Activated naive CD4-positive, alpha-beta T cell treated with anti-CD3 and anti-CD28 coated beads for 36 hours (primary cell): Measurements from ENCODE around the gene PLXNA4. TPM values are rescaled to one million over a fixed set of nuclear protein-coding genes. Genes with fewer than 3 reads are reported as not detected.
A peak's percentile ranks its signal among the peaks of the same experiment; 100 is the strongest.

Experiments used
- CTCF ChIA-PET: fragments of 350-600 bp; sonication (Branson Sonifier 250); formaldehyde crosslinking; loops from one replicate; lab custom pipeline; 2021; ENCODE audit warnings: antibody characterized with exemption; lab: Charles Lee
- DNase-seq: peaks from one replicate; pipeline ENCODE4 v3.0.0-alpha.2; 2020
- H3K27ac Mint-ChIP-seq: one replicate; pipeline ENCODE4 v1.8.0; 2021; ENCODE audit warnings: mild to moderate bottlenecking, mixed read lengths
- H3K27me3 Mint-ChIP-seq: one replicate; pipeline ENCODE4 v1.8.0; 2021; ENCODE audit warnings: low read depth, mixed read lengths
- H3K36me3 Mint-ChIP-seq: one replicate; pipeline ENCODE4 v1.8.0; 2021; ENCODE audit warnings: low read depth, mixed read lengths
- H3K4me1 Mint-ChIP-seq: one replicate; pipeline ENCODE4 v1.8.0; 2021; ENCODE audit warnings: low read depth, mixed read lengths
- H3K4me3 Mint-ChIP-seq: one replicate; pipeline ENCODE4 v1.8.0; 2021; ENCODE audit warnings: mild to moderate bottlenecking, moderate library complexity, mixed read lengths
- H3K9me3 Mint-ChIP-seq: one replicate; pipeline ENCODE4 v1.8.0; 2021; ENCODE audit warnings: mixed read lengths
- intact Hi-C: fragments of 100-400 bp; cut with micrococcal nuclease; formaldehyde crosslinking; loops from one replicate; pipeline ENCODE4 v1.15.1; 2023
- total RNA-seq, 2 experiments: library from RNA; stranded (reverse); gene quantifications; one replicate each; pipeline ENCODE4 v1.2.3, GENCODE V29; 2021

Gene PLXNA4
- total RNA-seq, 2 experiments from 2014 or later: 0.02 to 0.05 TPM

DNA sequence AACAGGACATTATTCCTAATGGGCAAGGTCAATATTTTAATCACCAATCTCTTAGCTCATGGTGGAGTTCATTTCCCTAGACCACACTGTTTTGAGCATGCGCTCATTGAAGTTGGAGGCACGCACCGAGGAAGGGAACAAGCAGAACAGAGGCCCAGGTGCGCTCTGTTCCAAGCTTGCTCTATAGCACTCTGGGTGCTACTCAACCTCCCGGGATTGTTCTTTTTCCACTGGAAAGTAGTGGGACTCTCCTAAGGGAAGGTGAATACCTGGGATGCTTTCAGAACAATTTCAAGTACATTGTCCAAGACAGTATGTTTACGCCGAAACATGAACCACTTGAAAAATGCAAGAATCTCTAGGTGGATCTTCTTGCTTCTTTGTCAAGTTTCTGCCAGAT, 16.2 kb downstream of the PLXNA4 start:
- H3K27ac Mint-ChIP-seq: no peak overlapping the region

GRCh38 chr7:132558815-132559214, 17.5 kb downstream of the PLXNA4 start:
- CTCF ChIA-PET: interaction anchor here (1.6 kb wide), 1 partner anchor 22 kb away, joined by 5 read pairs; no protein-coding TSS in a partner anchor
- intact Hi-C loops: no loop called here
- Mint-ChIP-seq H3K9me3 (peaks cover 5% of the 10 kb centered on the region), H3K36me3 (no peaks in the 10 kb centered on the region), H3K4me3 (no peak overlapping the region), H3K4me1 (peaks cover 3% of the 10 kb centered on the region), H3K27ac (no peak overlapping the region), H3K27me3 (no peaks in the 10 kb centered on the region)
- no peak for DNase-seq

More for the DNA sequence above, 16.2 kb downstream of the PLXNA4 start:
- no peak overlapping the region for H3K4me3 Mint-ChIP-seq
- CTCF ChIA-PET: interaction anchor here (0.6 to 1.6 kb wide), 3 partner anchors 20 to 307 kb away, joined by 3 to 5 read pairs (median 4); no protein-coding TSS in a partner anchor
- H3K9me3 Mint-ChIP-seq: no peaks in the 10 kb centered on the region
- H3K27me3 Mint-ChIP-seq: peaks cover 9% of the 10 kb centered on the region
- DNase-seq: no peak
- peaks cover 3% of the 10 kb centered on the region for H3K4me1 Mint-ChIP-seq
- intact Hi-C loops: no loop called here
- no peaks in the 10 kb centered on the region for H3K36me3 Mint-ChIP-seq

DNA sequence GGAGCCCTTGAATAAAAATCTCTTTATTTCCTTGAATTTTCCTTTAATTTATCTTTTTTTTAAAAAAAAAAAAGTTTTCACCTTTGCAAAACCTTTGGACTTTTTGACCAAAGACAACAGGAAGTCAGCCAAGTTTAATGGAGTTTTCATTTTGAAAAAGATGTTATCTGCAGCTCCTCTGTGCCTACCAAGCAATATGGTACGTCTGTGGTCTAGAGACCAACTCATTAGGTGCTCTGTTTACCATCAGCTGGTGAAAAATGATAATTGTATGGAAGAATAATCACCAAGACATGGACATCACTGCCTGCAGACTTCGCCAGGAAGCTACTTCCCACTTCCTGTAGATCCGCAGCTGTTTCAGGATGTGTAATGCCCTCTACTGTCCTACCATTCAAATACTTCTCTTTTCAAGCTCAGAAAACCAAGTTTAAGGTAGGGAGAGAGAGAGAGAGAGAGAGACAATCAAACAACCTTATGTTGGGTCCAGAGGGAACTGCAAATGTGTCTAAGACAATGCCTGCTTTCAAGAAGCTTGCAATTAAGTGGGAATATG, 18.7 kb downstream of the PLXNA4 start:
- Mint-ChIP-seq H3K4me1 (peaks cover 3% of the 10 kb centered on the region), H3K27me3 (no peaks in the 10 kb centered on the region), H3K36me3 (no peaks in the 10 kb centered on the region), H3K4me3 (no peak overlapping the region), H3K27ac (no peak overlapping the region), H3K9me3 (peaks cover 10% of the 10 kb centered on the region)
- DNase-seq: no peak
- CTCF ChIA-PET: interaction anchor here (0.7 to 1.6 kb wide), 4 partner anchors 14 to 208 kb away, joined by 3 to 6 read pairs (median 4); no protein-coding TSS in a partner anchor
- intact Hi-C loops: no loop called here

- H3K36me3 Mint-ChIP-seq: peaks cover 9% of the 10 kb centered on the region
- CTCF ChIA-PET: interaction anchor here (0.7 kb wide), 1 partner anchor 26 kb away, joined by 3 read pairs; no protein-coding TSS in a partner anchor
- no peak overlapping the region for H3K27ac Mint-ChIP-seq
- intact Hi-C loops: no loop called here
- H3K4me1 Mint-ChIP-seq: peaks cover 3% of the 10 kb centered on the region
- no peak for DNase-seq
- no peak overlapping the region for H3K4me3 Mint-ChIP-seq
- peaks cover 31% of the 10 kb centered on the region for H3K9me3 Mint-ChIP-seq
- H3K27me3 Mint-ChIP-seq: peaks cover 8% of the 10 kb centered on the region
Measured at GRCh38 chr7:132554446-132554845, 21.8 kb downstream of the PLXNA4 start.

GRCh38 chr7:132553031-132553430, 23.2 kb downstream of the PLXNA4 start:
- Mint-ChIP-seq H3K4me1 (peaks cover 3% of the 10 kb centered on the region), H3K36me3 (peaks cover 9% of the 10 kb centered on the region), H3K9me3 (peaks cover 31% of the 10 kb centered on the region), H3K27ac (no peak overlapping the region), H3K27me3 (peaks cover 8% of the 10 kb centered on the region), H3K4me3 (no peak overlapping the region)
- CTCF ChIA-PET: no interaction called here
- intact Hi-C loops: no loop called here
- DNase-seq: no peak

DNA sequence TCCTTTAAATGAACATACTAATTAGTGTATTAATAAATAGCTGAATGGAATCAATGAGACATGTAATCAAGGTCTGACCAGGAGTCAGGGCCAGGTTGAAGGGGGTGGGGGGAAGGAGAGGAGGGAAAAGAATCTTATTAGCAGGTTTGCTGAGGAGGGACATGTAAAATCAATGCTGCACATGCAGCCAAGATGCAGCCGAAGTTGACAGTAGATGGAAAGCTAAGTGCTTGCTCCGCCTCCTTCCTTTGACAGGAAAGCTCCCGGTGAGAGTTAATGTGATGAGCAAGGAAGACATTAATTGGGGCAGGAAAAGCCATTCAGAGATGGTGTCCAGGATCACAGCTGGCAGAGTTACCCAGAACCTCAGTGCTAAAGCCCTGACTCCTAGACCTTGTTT, 24.4 kb downstream of the PLXNA4 start:
- CTCF ChIA-PET: interaction anchor here (1.6 kb wide), 1 partner anchor 29 kb away, joined by 4 read pairs; no protein-coding TSS in a partner anchor

DNA sequence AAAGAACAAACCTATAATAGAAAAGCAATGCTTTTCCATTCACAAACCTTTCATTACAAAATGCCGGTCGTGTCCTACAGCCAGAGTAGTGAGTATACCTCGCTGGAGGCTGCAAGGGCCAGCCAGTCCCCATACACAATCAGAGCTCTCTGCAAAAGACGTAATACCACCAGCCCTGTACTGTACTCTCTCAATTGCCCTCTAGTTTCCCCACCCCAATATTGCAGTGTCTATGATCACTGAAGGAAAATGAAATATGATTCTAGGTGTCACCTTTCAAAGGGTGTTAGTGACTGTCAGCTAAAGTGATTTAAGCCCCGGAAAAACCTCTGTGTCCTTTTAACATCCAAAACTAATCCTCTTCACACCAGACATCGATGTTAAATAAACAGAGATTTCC, 24.8 kb downstream of the PLXNA4 start:
- Mint-ChIP-seq H3K27ac (no peak overlapping the region), H3K36me3 (peaks cover 9% of the 10 kb centered on the region), H3K9me3 (peaks cover 31% of the 10 kb centered on the region), H3K27me3 (peaks cover 8% of the 10 kb centered on the region), H3K4me3 (no peak overlapping the region), H3K4me1 (no peaks in the 10 kb centered on the region)
- CTCF ChIA-PET: interaction anchor here (0.6 to 1.6 kb wide), 2 partner anchors 14 to 29 kb away, joined by 3 to 4 read pairs; no protein-coding TSS in a partner anchor
- DNase-seq: no peak
- intact Hi-C loops: no loop called here

More for the DNA sequence above, 24.4 kb downstream of the PLXNA4 start:
- peaks cover 9% of the 10 kb centered on the region for H3K36me3 Mint-ChIP-seq
- peaks cover 31% of the 10 kb centered on the region for H3K9me3 Mint-ChIP-seq
- H3K27me3 Mint-ChIP-seq: peaks cover 8% of the 10 kb centered on the region
- no peaks in the 10 kb centered on the region for H3K4me1 Mint-ChIP-seq
- intact Hi-C loops: no loop called here
- no peak overlapping the region for H3K4me3 Mint-ChIP-seq
- no peak for DNase-seq
- no peak overlapping the region for H3K27ac Mint-ChIP-seq

- H3K9me3 Mint-ChIP-seq: peaks cover 26% of the 10 kb centered on the region
- CTCF ChIA-PET: no interaction called here
- H3K27ac Mint-ChIP-seq: no peak overlapping the region
- no peaks in the 10 kb centered on the region for H3K4me1 Mint-ChIP-seq
- H3K4me3 Mint-ChIP-seq: no peak overlapping the region
- intact Hi-C loops: no loop called here
- peaks cover 8% of the 10 kb centered on the region for H3K27me3 Mint-ChIP-seq
- peak; percentile 54 for DNase-seq
- peaks cover 9% of the 10 kb centered on the region for H3K36me3 Mint-ChIP-seq
Measured at GRCh38 chr7:132548489-132549078, 27.7 kb downstream of the PLXNA4 start.

DNA sequence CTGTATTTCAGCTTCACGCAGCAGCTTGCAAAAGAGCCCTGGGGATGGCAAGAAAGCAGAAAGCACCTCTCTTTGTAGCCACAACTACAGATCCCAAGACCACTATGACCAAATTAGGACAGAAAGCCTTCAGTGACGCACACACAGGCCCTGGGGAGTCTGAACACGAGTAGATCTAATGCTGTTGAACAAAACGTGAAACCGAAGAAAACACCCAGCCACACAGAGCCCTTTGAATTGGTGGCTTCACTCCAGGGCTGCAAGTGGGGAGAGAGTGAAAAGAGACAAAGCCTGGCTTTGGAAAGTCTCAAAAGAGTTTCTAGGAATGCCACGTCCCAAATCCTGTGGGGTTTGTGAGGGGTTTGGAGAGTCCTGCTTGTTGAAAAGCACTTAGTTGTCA, 28.4 kb downstream of the PLXNA4 start:
- no peak overlapping the region for H3K27ac Mint-ChIP-seq
- H3K4me1 Mint-ChIP-seq: no peaks in the 10 kb centered on the region
- CTCF ChIA-PET: no interaction called here
- intact Hi-C loops: no loop called here
- peaks cover 22% of the 10 kb centered on the region for H3K9me3 Mint-ChIP-seq
- DNase-seq: no peak
- H3K27me3 Mint-ChIP-seq: peaks cover 8% of the 10 kb centered on the region
- no peak overlapping the region for H3K4me3 Mint-ChIP-seq
- H3K36me3 Mint-ChIP-seq: peaks cover 9% of the 10 kb centered on the region

DNA sequence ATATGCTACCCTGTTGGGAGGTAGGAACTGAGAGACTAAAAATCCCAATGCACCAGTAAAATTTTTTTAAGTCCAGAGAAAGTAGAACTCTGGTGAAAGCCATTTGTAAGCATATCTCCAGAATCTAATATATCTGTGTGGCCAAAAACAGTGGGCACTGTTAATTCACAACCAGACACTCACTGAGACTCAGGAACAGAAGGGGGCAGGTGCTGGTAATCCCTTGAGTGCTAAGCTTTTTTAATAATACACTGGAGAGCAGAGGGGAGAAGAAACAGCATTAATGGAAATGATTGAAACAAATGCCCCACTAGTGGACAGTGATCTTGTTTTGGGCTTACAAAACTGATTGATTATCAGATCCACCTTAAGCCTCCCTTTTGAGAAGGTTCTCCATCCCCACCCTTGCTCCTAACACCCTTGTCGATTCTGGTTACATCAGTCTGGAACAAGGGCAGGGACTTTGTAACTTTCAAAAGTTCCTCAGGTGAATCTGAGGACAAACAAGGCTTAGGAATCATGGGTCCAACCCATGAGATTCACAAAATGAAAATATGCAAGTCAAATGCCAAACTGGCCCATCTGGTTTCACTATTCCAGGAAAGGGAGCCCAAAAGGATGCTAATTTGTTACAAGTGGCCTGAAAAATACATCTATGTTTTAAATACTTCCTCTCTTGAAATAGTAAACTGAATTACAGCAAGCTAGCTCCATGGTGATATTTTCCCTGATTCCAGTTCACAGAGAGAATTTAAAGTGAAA, 29.7 kb downstream of the PLXNA4 start:
- Mint-ChIP-seq H3K27me3 (peaks cover 7% of the 10 kb centered on the region), H3K4me1 (no peaks in the 10 kb centered on the region), H3K27ac (no peak overlapping the region), H3K36me3 (peaks cover 9% of the 10 kb centered on the region), H3K4me3 (no peak overlapping the region), H3K9me3 (peaks cover 16% of the 10 kb centered on the region)
- no peak for DNase-seq
- intact Hi-C loops: no loop called here
- CTCF ChIA-PET: no interaction called here

DNA sequence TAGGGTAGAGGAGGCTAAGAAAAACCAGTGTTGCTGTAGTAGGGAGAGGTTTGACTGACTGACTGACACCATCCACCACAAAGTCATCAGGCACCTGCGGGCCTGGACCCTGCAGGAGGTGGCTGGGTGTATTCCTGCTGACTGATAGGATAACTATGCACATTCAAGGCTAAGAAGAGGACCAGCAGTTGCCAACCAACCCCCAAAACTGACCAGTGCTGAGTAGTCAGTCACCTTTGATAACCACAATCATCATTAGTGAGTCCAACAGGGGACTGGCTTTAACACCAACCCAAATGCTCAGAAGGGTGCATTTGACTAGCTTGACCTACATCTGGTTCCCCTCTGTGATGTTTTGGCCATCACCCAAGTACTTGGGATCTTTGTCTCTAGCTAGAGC, 30.5 kb downstream of the PLXNA4 start:
- intact Hi-C loops: no loop called here
- CTCF ChIA-PET: no interaction called here
- Mint-ChIP-seq H3K27ac (no peak overlapping the region), H3K9me3 (peaks cover 8% of the 10 kb centered on the region), H3K27me3 (peaks cover under 1% of the 10 kb centered on the region), H3K4me1 (no peaks in the 10 kb centered on the region), H3K4me3 (no peak overlapping the region), H3K36me3 (peaks cover 2% of the 10 kb centered on the region)
- no peak for DNase-seq

GRCh38 chr7:132544999-132545398, 31.3 kb downstream of the PLXNA4 start:
- intact Hi-C loops: no loop called here
- Mint-ChIP-seq H3K27me3 (no peaks in the 10 kb centered on the region), H3K36me3 (no peaks in the 10 kb centered on the region), H3K4me3 (no peak overlapping the region), H3K27ac (no peak overlapping the region), H3K9me3 (peaks cover 2% of the 10 kb centered on the region), H3K4me1 (no peaks in the 10 kb centered on the region)
- DNase-seq: no peak
- CTCF ChIA-PET: no interaction called here
